GM23248 (cell line): ENCODE measurements around the gene ARIH2.

ENCODE experiments used
- EZH2 ChIP-seq: fragments of 200-600 bp; sonication (generic); IDR thresholded peaks from 2 replicates; pipeline ENCODE4 v1.6.1; 2018; ENCODE audit warnings: antibody characterized with exemption, mild to moderate bottlenecking; ENCODE audit not compliant: insufficient read depth, poor library complexity, severe bottlenecking
- EZH2phosphoT487 ChIP-seq: fragments of 200-600 bp; sonication (generic); IDR thresholded peaks from 2 replicates; pipeline ENCODE4 v1.6.1; 2018; ENCODE audit warnings: antibody characterized with exemption, moderate library complexity, mild to moderate bottlenecking, low read depth; ENCODE audit not compliant: insufficient read depth

- TF ChIP-seq EZH2 = no peak
- TF ChIP-seq EZH2phosphoT487 = no peak
These were observed 60.8 kb downstream of the ARIH2 start for GRCh38 chr3:48979451-48979850.
